GM23338 (cell line): ENCODE results near the gene CUBN. TPM values are rescaled to one million over a fixed set of nuclear protein-coding genes. Genes with fewer than 3 reads are reported as not detected.

Source experiments
- ATAC-seq: fragments of 200-7000 bp; cut with Tn5 transposase; 3 replicates; pipeline ENCODE4 v1.9.1; 2020
- DNase-seq: peaks from one replicate; pipeline ENCODE4 v3.0.0-alpha.2; 2015; ENCODE audit warnings: low spot score
- H2AFZ ChIP-seq: fragments of 200-600 bp; sonication (generic); 2 replicates; pipeline ENCODE4 v1.8.0; 2016; ENCODE audit warnings: antibody characterized with exemption, mild to moderate bottlenecking, moderate library complexity
- H3F3A ChIP-seq: fragments of 200-600 bp; sonication (generic); replicated peaks from 2 replicates; pipeline ENCODE4 v1.8.0; 2017; ENCODE audit warnings: antibody characterized with exemption, mixed run types, low read depth
- H3K27ac ChIP-seq: fragments of 200-600 bp; sonication (generic); 2 replicates; pipeline ENCODE4 v1.6.1; 2016; ENCODE audit warnings: low read depth
- H3K27me3 ChIP-seq: fragments of 200-600 bp; sonication (generic); 2 replicates; pipeline ENCODE4 v1.8.0; 2016; ENCODE audit warnings: mild to moderate bottlenecking, mixed run types, moderate library complexity; ENCODE audit not compliant: insufficient read depth
- H3K36me3 ChIP-seq: fragments of 200-600 bp; sonication (generic); 2 replicates; pipeline ENCODE4 v1.8.0; 2016; ENCODE audit warnings: mild to moderate bottlenecking; ENCODE audit not compliant: insufficient read depth
- H3K4me1 ChIP-seq: fragments of 200-600 bp; sonication (generic); 2 replicates; pipeline ENCODE4 v1.8.0; 2016; ENCODE audit warnings: mild to moderate bottlenecking, moderate library complexity; ENCODE audit not compliant: insufficient read depth
- H3K4me2 ChIP-seq: fragments of 200-600 bp; sonication (generic); 2 replicates; pipeline ENCODE4 v1.7.1; 2017; ENCODE audit warnings: mixed run types
- H3K4me3 ChIP-seq: fragments of 200-600 bp; sonication (generic); 2 replicates; pipeline ENCODE4 v1.6.1; 2016; ENCODE audit warnings: mixed run types
- H3K79me2 ChIP-seq: fragments of 200-600 bp; sonication (generic); replicated peaks from 2 replicates; pipeline ENCODE4 v1.8.0; 2017; ENCODE audit warnings: mild to moderate bottlenecking; ENCODE audit not compliant: insufficient read depth
- H3K9me2 ChIP-seq: fragments of 200-600 bp; sonication (generic); 2 replicates; pipeline ENCODE4 v1.8.0; 2017; ENCODE audit not compliant: insufficient read depth
- H4K20me1 ChIP-seq: fragments of 200-600 bp; sonication (generic); replicated peaks from 2 replicates; pipeline ENCODE4 v1.8.0; 2017; ENCODE audit warnings: mild to moderate bottlenecking; ENCODE audit not compliant: insufficient read depth
- H3K27ac Mint-ChIP-seq: 2 replicates; pipeline ENCODE4 v1.8.0; 2020; ENCODE audit warnings: inconsistent platforms, mild to moderate bottlenecking, moderate library complexity, mixed read lengths
- H3K27me3 Mint-ChIP-seq: 3 replicates; pipeline ENCODE4 v1.8.0; 2022; ENCODE audit warnings: low read depth, mild to moderate bottlenecking, moderate library complexity, mixed read lengths, inconsistent platforms; ENCODE audit not compliant: insufficient read depth, poor library complexity
- H3K36me3 Mint-ChIP-seq: 3 replicates; pipeline ENCODE4 v1.8.0; 2021; ENCODE audit warnings: low read depth, mild to moderate bottlenecking, inconsistent platforms, moderate library complexity, mixed read lengths
- H3K4me1 Mint-ChIP-seq: 3 replicates; pipeline ENCODE4 v1.8.0; 2020; ENCODE audit warnings: mild to moderate bottlenecking, inconsistent platforms, mixed read lengths
- H3K4me3 Mint-ChIP-seq: 3 replicates; pipeline ENCODE4 v1.8.0; 2021; ENCODE audit warnings: moderate library complexity, mild to moderate bottlenecking, inconsistent platforms, mixed read lengths
- H3K9me3 Mint-ChIP-seq: 3 replicates; pipeline ENCODE4 v1.8.0; 2020; ENCODE audit warnings: moderate library complexity, mild to moderate bottlenecking, inconsistent platforms, mixed read lengths
- CREB1 ChIP-seq: fragments of 250-450 bp; sonication (Bioruptor Pico); IDR thresholded peaks from 2 replicates; pipeline ENCODE4 v1.5.0; 2020; ENCODE audit warnings: low read depth, mild to moderate bottlenecking, moderate library complexity
- EZH2 ChIP-seq: fragments of 200-600 bp; sonication (generic); IDR thresholded peaks from one replicate; pipeline ENCODE4 v1.8.0; 2017; ENCODE audit warnings: antibody characterized with exemption, mild to moderate bottlenecking, low read depth; ENCODE audit not compliant: unreplicated experiment
- EZH2phosphoT487 ChIP-seq: fragments of 200-600 bp; sonication (generic); IDR thresholded peaks from one replicate; pipeline ENCODE4 v1.8.1; 2018; ENCODE audit warnings: antibody characterized with exemption; ENCODE audit not compliant: unreplicated experiment
- JUNB ChIP-seq: IDR thresholded peaks from one replicate; pipeline ENCODE4 v1.6.1; 2016; ENCODE audit warnings: antibody characterized with exemption; ENCODE audit not compliant: unreplicated experiment
- NANOG ChIP-seq: IDR thresholded peaks from 2 replicates; pipeline ENCODE4 v1.6.1; 2016; ENCODE audit warnings: antibody characterized with exemption, borderline replicate concordance
- STAT1 ChIP-seq: IDR thresholded peaks from one replicate; pipeline ENCODE4 v1.6.1; 2016; ENCODE audit warnings: antibody characterized with exemption; ENCODE audit not compliant: unreplicated experiment
- ZNF114 ChIP-seq: fragments of 250-450 bp; sonication (Bioruptor Pico); IDR thresholded peaks from 2 replicates; pipeline ENCODE4 v1.5.0; 2020; ENCODE audit warnings: mild to moderate bottlenecking, moderate library complexity
- ZNF331 ChIP-seq: fragments of 250-450 bp; sonication (Bioruptor Pico); IDR thresholded peaks from 2 replicates; pipeline ENCODE4 v1.5.0; 2020; ENCODE audit warnings: low read depth, mild to moderate bottlenecking, moderate library complexity
- polyA plus RNA-seq: library from polyadenylated mRNA; unstranded; fragments of >200 nt; fragmentation: Nextera tagmentation; extraction: Ambion mirVana; gene quantifications from 2 replicates; pipeline ENCODE4 v1.2.1, GENCODE V29; 2016
- total RNA-seq: library from RNA; depleted of rRNA; stranded (reverse); fragments of >200 nt; shearing (Covaris generic); gene quantifications from 2 replicates; pipeline ENCODE4 v1.2.3, GENCODE V29; 2014
- TF ChIP-seq, protein P1 (sequence below), 2 experiments: fragments of 200-600 bp in 1 of 2; sonication (generic) in 1 of 2; conservative IDR thresholded peaks; 2 replicates each; pipeline versions ENCODE4 v1.5.1 to v1.6.1; 2016 to 2017; ENCODE audit warnings: antibody characterized with exemption in 2 of 2, low read depth in 2 of 2, mild to moderate bottlenecking in 2 of 2, moderate library complexity in 1 of 2
- TF ChIP-seq, protein P2 (sequence below): IDR thresholded peaks from one replicate; pipeline ENCODE4 v1.6.1; 2018; ENCODE audit warnings: antibody characterized with exemption; ENCODE audit not compliant: unreplicated experiment
- TF ChIP-seq, protein P3 (sequence below): IDR thresholded peaks from 2 replicates; pipeline ENCODE4 v1.6.1; 2016; ENCODE audit warnings: antibody characterized with exemption

Gene CUBN
- total and polyA plus RNA-seq, 2 experiments from 2014 or later = 0.06 to 1.8 TPM

DNA sequence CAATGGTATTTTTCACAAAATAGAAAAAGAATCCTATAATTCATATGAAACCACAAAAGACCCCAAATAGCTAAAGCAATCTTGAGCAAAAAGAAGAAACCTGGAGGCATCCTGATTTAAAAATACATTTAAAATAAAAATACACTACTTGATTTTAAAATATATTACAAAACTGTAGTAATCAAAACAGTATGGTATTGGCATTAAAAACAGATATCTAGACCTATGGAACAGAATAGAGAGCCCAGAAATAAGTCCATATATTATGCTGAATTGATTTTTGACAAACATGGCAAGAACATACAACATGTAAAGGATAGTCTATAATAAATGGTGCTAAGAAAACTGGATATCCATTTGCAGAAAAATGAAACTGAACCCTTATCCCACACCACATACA, 34.8 kb downstream of the CUBN start (continued):
- TF ChIP-seq EZH2 = no peak
- TF ChIP-seq CREB1 (CRISPR knock-in tag) = no peak
- TF ChIP-seq JUNB = no peak
- no peak for TF ChIP-seq ZNF331
- no peak for TF ChIP-seq NANOG
- no peak for TF ChIP-seq ZNF114 (CRISPR knock-in tag)
- TF ChIP-seq STAT1 = no peak
- TF ChIP-seq, protein P1, sequence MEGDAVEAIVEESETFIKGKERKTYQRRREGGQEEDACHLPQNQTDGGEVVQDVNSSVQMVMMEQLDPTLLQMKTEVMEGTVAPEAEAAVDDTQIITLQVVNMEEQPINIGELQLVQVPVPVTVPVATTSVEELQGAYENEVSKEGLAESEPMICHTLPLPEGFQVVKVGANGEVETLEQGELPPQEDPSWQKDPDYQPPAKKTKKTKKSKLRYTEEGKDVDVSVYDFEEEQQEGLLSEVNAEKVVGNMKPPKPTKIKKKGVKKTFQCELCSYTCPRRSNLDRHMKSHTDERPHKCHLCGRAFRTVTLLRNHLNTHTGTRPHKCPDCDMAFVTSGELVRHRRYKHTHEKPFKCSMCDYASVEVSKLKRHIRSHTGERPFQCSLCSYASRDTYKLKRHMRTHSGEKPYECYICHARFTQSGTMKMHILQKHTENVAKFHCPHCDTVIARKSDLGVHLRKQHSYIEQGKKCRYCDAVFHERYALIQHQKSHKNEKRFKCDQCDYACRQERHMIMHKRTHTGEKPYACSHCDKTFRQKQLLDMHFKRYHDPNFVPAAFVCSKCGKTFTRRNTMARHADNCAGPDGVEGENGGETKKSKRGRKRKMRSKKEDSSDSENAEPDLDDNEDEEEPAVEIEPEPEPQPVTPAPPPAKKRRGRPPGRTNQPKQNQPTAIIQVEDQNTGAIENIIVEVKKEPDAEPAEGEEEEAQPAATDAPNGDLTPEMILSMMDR (conservative IDR thresholded peaks at IDR 0.05; ENCODE audit: low read depth in 2 of 2) = no peak

DNA sequence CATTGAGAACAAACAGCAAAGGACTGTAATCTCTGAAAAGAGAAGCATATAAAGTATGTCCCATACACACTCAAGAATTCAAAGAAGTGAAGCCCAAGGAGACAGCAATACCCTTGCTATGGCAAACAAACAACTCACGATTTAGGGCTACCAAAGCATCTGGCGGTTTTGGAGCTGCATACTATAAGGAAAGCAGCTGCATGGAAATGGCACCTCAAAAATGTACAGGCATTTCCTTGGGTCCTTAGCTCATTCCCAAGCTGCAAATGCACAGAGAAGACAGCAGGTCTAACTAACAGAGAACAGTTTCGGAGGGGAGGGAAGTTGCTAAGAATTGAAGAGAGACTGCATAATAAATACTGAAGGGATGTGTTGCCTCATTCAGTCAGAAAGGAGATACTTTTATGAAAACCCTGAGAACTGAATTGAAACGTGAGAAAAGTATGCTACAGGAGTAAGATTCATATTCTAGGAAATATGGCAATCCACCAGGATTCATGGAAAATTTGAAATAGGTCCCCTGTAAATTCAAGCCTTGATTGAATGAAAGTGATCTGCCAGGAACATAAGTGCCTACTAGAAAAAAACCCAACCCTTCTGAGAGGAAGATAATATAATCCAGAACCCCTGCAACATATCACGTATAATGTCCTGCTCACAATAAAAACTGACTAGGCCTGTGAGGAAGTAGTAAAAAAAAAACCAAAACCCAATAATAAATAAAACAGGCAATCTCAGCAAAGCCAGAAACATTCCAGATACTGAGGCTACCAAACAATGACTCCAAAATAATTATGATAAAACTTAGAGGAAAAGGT, 36.4 kb downstream of the CUBN start:
- no peaks in the 10 kb centered on the region; the same call in 2 of the 3 replicates for H3K36me3 Mint-ChIP-seq
- Histone ChIP-seq H3K79me2 (no peaks in the 10 kb centered on the region), H3K4me1 (no peaks in the 10 kb centered on the region), H3K9me2 (no peaks in the 10 kb centered on the region), H3K27ac (no peak overlapping the region), H2AFZ (no peak overlapping the region), H3F3A (no peaks in the 10 kb centered on the region), H3K4me3 (no peak overlapping the region), H3K36me3 (no peaks in the 10 kb centered on the region), H4K20me1 (no peaks in the 10 kb centered on the region), H3K27me3 (no peaks in the 10 kb centered on the region), H3K4me2 (no peak overlapping the region)
- H3K27me3 Mint-ChIP-seq = no peaks in the 10 kb centered on the region
- H3K27ac Mint-ChIP-seq = no peak overlapping the region
- DNase-seq = no peak
- H3K9me3 Mint-ChIP-seq = peaks cover 11% of the 10 kb centered on the region; the same call in 2 of the 3 replicates
- H3K4me1 Mint-ChIP-seq = peaks cover 7% of the 10 kb centered on the region
- H3K4me3 Mint-ChIP-seq = no peak overlapping the region
- ATAC-seq = no peak
- TF ChIP-seq ZNF114 (CRISPR knock-in tag) (no peak), STAT1 (no peak), CREB1 (CRISPR knock-in tag) (no peak), NANOG (no peak), ZNF331 (no peak), JUNB (no peak), EZH2phosphoT487 (no peak)
- TF ChIP-seq, protein P1 (conservative IDR thresholded peaks at IDR 0.05; ENCODE audit: low read depth in 2 of 2) = no peak
- TF ChIP-seq, protein P2, sequence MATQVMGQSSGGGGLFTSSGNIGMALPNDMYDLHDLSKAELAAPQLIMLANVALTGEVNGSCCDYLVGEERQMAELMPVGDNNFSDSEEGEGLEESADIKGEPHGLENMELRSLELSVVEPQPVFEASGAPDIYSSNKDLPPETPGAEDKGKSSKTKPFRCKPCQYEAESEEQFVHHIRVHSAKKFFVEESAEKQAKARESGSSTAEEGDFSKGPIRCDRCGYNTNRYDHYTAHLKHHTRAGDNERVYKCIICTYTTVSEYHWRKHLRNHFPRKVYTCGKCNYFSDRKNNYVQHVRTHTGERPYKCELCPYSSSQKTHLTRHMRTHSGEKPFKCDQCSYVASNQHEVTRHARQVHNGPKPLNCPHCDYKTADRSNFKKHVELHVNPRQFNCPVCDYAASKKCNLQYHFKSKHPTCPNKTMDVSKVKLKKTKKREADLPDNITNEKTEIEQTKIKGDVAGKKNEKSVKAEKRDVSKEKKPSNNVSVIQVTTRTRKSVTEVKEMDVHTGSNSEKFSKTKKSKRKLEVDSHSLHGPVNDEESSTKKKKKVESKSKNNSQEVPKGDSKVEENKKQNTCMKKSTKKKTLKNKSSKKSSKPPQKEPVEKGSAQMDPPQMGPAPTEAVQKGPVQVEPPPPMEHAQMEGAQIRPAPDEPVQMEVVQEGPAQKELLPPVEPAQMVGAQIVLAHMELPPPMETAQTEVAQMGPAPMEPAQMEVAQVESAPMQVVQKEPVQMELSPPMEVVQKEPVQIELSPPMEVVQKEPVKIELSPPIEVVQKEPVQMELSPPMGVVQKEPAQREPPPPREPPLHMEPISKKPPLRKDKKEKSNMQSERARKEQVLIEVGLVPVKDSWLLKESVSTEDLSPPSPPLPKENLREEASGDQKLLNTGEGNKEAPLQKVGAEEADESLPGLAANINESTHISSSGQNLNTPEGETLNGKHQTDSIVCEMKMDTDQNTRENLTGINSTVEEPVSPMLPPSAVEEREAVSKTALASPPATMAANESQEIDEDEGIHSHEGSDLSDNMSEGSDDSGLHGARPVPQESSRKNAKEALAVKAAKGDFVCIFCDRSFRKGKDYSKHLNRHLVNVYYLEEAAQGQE = no peak
- TF ChIP-seq, protein P3, sequence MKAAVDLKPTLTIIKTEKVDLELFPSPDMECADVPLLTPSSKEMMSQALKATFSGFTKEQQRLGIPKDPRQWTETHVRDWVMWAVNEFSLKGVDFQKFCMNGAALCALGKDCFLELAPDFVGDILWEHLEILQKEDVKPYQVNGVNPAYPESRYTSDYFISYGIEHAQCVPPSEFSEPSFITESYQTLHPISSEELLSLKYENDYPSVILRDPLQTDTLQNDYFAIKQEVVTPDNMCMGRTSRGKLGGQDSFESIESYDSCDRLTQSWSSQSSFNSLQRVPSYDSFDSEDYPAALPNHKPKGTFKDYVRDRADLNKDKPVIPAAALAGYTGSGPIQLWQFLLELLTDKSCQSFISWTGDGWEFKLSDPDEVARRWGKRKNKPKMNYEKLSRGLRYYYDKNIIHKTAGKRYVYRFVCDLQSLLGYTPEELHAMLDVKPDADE = no peak
